Adrenal gland (tissue), 5 donors: Measurements from ENCODE around the gene F2RL1.
"Not testable (repeated sequence)": the region's sequence is repeated elsewhere in the genome, so short reads cannot be mapped to it uniquely, and the experiment has no call there.

Experiments
- CTCF ChIP-seq, 6 experiments: fragments of 450-650 bp in 4 of 6; fragments of 200-600 bp in 2 of 6; sonication (generic) in 1 of 6; IDR thresholded peaks; 1 replicate in 5 of 6; 2 replicates in 1 of 6; pipeline versions ENCODE4 v1.5.1 to v1.8.0; 2016 to 2021; ENCODE audit warnings: antibody characterized with exemption in 6 of 6, mild to moderate bottlenecking in 2 of 6, moderate library complexity in 1 of 6
- POLR2A ChIP-seq, 2 donors: fragments of 450-650 bp; IDR thresholded peaks; one replicate each; pipeline ENCODE4 v1.6.1; 2017; ENCODE audit warnings: antibody characterized with exemption in 2 of 2, mild to moderate bottlenecking in 2 of 2, moderate library complexity in 1 of 2
- donor health status: DM: no; HTN: no; CAD: no.

GRCh38 chr5:76826416-76826815 lies 7.6 kb downstream of the F2RL1 start:
- TF ChIP-seq CTCF, POLR2A (IDR thresholded peaks at IDR 0.05): not testable (repeated sequence)
